Measurements from ENCODE around the gene OTUB1.

OTUB1 gene

DNA sequence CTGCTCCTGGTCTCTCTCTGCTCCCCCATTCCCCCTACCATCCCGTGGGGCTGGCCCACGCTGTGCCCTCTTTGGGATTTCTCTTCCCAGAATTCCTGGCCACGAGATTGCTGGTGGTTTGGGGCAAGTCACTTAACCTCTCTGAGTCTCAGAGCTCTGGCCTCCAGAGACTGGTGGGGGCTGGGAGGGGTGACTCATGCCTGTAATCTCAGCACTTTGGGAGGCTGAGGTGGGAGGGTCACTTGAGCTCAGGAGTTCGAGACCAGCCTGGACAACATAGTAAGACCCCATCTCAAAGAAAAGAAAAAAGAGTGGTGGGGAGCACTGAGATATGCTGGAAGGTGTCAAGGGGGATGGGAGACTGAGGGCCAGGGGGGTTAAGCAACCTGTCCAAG is 18.3 kb downstream of the OTUB1 start:
- DNase-seq (ENCODE audit: low read depth in 2 of 2), result no peak

DNA sequence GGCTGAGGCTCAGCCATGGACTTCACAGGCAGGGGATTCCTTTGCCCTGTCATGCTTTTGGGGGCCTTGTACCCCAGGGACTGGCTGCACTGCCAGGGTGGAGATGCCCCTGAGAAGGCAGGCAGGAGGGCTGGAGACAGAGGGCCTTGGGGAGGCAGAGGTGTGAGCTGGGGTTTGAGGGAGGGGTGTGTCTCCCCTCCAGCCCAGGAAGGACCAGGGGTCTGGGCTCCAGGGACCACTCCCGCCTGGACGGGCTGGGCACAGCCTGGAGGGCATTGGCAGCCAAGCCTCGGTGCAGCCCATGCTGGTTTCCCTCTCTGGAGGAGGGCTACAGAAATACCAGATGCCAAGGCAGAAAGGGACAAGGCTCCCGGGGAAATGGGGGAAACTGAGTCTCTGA is 19.5 kb downstream of the OTUB1 start:
- DNase-seq (ENCODE audit: low read depth in 2 of 2), result no peak

DNA sequence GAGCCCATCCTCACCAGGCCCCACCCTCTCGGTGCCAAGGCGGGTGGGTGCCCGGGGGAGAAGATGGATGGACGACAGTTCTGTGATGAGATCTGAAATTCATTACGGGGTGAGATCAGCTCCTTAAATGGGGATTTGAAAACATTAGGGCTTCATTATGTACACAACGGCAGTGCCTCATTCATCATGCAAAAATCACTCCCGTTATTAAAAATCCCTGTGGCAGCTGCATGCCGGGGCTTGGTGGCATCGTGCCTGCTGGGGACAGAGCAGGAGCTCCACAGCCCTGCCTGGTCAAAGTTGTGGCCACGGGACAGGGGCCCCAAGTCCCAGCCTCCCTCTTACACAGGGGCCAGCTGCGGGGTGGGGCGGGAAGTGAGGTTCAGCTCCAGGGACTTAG is 20.2 kb downstream of the OTUB1 start:
- no peak for DNase-seq (ENCODE audit: low read depth in 2 of 2)

DNA sequence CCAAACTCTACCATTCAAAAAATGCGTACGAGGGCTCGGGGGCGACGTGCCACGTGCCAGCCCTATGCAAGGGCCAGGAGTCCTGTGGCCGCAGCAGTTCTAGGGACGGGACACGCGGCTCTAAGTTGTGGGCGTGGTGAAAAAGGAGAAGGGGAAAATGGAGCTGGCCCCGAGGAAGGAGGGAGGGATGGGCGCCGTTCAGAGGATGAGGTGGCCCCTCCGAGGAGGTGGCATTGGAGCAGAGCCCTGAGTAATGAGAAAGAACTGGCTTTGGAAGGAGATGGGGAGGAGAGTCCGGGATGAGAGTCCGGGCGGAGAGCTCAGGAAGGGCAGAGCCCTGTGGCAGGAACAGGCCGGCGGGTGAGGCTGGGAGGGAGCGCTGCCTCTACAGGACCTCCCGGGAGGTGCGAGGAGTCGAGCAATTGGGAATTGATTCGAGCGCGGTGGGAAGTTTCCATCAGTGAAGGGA is 21.0 kb downstream of the OTUB1 start:
- no peak for DNase-seq (ENCODE audit: low read depth in 2 of 2)

DNA sequence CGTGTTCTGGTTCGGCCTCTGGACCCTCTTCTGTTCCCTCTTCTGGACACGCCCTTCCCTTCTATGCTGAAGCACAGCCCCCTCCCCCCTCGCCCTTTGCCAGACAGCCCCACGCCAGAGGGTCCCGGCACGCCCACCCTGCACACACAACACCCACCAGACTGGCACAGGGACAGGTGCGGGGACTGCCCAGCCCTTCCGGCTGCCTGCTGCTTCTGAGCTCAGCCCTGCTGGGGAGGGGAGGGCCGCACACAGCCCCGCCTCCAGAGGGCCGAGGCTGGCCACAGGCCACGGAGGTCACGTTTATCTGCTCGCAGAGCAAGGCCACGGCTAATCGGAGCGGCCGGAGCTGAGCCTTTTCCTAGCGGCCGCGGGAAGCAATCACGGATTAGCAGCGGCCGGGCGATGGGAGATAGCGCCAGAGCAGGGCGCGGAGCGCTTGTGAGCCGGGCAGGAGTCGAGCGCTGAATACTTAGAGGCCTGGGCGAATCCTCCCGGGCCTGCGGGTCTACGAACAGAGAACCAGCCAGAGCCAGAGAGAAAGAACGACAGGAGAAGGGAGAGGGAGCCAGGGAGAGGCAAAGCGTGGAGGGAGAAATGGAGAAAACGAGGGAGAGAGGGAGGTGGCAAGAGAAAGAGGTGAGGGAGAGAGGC is 21.5 kb downstream of the OTUB1 start:
- DNase-seq (ENCODE audit: low read depth in 2 of 2), result no peak

DNA sequence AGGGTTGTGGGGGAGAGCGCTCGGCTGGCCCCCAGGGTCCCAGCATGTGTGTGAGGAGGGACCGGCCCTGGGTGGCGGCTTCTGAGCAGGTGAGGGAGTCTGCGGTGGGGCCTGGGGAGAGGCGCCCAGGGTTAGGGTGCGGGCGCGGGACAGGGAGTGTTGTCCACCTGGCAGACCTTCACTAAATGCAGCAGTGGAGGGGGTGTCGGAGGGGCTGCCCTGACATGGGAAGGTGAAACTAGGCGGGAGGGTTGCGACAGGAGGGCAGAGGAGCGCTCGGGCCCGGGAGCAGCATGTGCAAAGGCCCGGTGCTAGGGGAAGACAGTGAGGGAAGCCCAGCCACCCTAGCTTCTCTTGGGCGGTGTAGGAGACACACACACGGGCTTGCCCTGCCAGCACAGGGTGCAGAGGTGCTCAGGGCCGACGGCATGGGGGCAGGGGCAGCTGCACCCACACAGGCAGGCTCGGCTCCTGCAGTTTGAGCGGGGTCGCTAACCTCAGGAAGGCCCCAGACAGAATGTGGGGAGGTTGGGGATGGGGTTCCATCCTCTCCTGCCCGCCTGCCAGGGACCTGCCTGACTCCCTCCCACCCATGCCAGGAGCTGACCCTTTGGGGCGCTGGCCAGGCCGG is 22.2 kb downstream of the OTUB1 start:
- DNase-seq (ENCODE audit: low read depth in 2 of 2), result no peak

DNA sequence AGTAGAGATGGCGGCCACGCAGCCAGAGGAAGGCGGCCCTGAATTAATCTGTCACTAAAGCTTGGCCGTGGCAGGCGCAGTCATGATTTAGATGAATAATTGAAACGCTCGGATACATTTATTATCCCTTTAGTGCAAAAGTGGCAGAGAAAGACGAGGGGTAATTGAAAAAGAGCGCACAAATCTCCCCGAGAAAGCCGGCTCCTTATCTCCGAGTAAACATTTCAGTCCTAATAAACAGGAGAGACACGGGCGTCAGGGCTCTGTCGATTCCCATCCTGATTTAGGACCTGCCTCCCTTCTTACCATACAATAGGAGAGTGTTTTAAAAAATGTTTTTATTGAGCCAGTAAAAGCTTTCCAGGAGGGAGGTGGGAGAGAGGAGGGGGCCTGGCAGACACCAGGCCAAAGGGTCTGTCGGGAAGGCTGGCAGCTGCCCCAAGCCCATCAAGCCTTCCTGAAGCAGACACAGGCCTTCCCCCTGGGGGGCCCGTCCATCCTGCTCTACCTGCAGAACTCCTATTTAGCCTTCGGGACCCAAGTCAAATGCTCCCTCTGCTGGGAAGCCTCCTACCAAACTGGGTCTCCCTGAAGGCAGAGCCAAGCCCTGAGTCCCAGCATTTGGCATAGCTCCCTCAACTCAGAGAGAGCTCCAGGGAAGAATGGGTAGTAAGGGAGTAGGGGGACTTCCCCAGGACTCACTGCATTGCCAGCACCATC is 22.8 kb downstream of the OTUB1 start:
- DNase-seq (ENCODE audit: low read depth in 2 of 2), result no peak

DNA sequence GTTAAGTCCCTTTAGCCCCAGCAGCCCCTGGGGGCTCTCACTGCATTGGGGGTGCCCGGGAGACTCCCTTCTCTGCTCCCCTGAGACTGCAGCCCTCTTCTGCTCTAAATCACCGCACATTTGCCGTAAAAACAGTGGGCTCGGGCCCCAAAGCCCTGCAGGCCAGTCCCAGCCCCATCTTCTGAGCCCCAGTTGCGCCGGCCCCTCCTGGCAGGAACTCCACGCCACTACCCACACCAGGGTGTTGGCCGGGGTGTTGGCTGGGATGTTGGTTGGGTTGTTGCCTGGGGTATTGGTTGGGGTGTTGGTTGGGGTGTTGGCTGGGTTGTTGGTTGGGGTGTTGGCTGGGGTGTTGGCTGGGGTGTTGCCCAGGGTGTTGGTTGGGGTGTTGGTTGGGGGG is 23.5 kb downstream of the OTUB1 start:
- DNase-seq (ENCODE audit: low read depth in 2 of 2), result no peak

DNA sequence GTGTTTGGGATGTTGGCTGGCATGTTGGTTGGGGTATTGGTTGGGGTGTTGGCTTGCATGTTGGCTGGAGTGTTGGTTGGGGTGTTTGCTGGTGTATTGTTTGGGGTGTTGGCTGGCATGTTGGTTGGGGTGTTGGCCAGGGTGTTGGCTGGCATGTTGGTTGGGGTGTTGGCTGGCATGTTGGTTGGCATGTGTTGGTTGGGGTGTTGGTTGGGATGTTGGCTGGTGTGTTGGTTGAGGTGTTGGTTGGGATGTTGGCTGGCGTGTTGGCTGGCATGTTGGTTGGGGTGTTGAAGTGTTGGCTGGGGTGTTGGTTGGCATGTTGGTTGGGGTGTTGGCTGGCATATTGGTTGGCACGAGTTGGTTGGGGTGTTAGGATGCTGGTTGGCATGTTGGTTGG is 24.5 kb downstream of the OTUB1 start:
- DNase-seq (ENCODE audit: low read depth in 2 of 2), result no peak

DNA sequence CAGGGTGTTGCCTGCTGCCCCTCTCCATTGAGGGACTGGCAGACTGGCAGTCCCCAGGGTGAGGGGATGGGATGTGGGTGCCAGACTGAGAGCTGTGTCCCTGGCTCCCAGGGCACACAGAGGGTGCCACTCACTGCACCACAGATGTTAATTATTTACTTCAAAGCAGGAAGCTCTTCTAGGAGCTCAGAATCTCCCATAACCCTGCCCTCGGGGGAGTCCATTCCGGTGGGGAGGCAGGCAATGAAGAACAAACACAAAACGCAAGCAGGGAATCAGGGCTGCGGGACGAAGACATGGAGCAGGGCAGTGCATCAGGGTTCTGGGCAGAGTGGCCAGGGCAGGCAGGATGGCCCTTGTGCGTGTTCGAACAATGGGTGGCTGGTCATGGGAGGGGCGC is 25.1 kb downstream of the OTUB1 start:
- no peak for DNase-seq (ENCODE audit: low read depth in 2 of 2)

DNA sequence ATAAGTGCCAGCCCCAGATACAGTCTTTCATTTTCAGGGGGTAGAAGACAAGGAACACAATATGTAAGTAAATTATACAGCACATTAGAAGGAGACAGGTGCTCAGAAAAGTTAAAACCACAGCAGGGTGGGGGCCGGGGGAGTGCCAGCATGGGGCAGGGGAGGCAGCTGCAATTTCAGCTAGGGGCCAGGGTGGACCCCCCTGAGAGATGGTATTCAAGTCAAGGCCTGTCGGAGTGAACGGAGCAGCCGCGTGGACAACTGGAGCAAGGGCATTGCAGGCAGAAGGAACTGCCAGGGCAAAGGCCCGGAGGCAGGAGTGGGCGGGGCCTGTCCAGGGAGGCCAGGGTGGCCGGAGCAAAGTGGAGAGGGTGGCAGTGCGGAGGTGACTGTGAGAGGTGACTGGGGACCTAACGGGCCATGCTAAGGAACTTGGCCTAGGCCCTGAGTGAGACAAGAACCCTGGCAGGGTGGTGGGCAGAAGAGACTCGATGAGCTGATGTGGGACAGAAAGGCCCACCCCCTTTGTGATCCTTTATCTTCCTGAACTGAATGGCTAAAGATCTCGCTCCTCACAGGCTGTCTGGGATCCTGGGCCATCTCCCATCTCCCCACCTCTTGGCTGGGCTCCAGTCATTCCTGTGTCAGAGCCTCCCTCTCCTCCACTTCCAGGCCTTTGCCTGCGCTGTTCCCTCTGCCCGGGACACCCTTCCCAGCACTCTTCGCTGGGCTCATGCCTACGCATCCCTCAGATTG is 27.1 kb downstream of the OTUB1 start:
- no peak for DNase-seq (ENCODE audit: low read depth in 2 of 2)

DNA sequence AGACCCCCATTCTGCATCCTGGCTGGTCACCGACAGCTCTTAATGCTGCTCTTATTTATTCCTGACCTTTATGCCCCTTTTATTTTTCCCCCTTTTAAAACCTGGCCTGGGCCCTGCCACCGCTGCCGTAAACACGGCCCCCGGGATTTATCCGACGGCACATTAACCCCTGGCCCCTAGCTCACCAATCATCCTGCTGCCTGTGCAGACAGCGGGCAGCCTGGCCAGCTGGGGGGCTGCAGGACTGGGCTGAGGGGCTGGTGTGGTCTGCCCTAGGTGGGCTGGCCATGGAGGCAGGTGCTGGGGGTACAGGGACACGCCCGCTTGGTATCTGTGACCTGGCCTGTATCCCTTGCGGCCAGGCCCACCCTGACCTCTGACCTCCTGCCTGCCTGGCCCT is 28.1 kb downstream of the OTUB1 start:
- DNase-seq (ENCODE audit: low read depth in 2 of 2), result no peak

DNA sequence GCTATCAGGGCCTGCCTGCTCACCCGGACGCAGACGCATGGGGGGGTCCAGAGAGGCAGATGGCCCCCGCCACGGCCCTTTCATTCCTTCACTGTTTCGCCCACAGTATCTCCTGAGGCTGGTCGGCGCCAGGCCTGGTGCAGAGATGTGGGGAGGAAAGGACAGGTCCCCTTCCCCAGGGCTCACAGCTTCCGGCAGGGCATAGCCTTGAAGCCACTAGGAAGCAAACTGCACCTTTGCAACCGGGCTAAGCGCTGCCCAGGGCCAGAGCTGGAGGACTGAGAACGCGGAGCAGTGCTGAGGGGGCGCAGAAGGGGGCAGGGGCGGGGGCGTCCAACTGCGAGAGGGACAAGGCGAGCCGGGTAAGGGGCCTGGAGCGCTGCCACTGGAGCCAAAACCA is 29.3 kb downstream of the OTUB1 start:
- DNase-seq (ENCODE audit: low read depth in 2 of 2), result no peak

DNA sequence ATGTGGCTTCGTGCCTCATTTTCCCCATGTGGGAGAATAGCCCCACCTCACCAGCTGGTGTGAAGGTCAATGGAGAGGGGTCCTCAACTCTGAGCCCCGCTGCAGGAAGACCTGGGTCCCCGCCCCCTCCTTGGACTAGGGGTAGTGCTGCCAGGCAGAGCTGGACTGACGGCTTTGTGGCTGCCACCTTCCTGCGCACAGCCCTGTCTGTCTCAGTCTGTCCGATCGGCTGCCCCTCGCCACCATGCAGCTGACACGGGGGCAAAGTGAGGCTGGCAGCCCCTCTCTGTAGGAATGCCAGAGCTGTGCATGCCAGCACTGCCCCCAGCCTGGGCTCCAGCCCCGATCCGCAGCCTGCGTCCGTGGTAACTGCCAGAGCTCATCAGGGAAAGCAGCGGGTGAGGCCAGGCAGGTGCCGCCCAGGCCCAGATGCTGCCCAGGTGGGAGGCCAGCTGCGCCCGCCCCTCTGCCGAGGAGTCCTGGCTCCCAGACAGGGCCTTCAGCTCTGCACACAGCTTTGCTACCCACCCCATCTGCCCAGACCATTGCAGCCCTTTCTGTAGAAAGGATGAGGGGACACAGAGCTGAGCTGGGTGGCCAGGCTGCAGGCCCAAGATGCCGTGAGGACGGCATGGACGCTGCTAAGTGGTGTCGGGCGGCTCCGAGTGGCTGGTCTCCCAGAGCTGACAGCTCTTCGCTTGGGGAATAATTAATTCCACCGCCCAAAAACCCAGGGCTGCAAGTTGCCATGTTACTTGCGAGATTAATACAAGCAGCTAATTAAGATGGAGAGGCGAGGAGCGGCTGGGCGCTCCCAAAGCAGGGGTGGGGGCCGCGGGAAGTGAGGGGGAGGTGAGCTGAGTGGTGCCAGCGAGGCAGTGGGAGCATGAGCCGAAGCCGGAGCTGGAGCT is 30.0 kb downstream of the OTUB1 start:
- DNase-seq (ENCODE audit: low read depth in 2 of 2), result no peak

DNA sequence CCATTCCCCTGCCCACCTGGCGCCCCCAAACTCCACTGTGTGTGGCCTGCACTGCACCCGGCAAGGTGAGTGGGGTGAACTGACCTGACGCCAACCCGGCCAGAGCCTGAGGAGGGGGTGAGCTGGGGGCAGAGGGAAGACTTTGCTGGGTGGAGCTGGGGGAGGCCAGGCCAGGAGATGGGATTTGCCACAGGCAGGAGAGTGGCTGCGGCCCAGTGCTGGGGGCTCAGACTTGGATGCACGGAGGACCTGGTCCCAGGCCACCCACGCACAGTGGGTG is 31.6 kb downstream of the OTUB1 start:
- no peak for DNase-seq (ENCODE audit: low read depth in 2 of 2)

DNA sequence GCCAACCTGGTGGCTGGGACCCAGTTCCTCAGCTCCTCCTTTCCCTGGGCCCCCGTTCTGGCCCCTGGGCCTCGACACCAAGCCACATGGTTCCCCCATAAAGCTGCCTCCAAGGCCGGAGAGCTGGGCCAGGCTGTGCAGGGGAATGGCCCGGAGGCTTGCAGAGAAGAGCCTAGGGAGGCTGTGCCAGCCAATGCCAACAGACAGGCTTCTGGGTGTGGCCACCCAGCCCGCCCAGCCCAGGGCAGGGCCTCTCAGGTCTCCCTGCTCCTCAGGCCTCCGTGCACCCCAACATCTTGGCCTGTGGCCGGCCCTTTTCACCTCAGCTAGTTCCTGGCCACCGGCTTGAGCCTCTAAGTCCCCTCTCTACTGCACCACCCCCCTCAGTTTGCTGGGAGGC is 32.1 kb downstream of the OTUB1 start:
- DNase-seq (ENCODE audit: low read depth in 2 of 2), result no peak

DNA sequence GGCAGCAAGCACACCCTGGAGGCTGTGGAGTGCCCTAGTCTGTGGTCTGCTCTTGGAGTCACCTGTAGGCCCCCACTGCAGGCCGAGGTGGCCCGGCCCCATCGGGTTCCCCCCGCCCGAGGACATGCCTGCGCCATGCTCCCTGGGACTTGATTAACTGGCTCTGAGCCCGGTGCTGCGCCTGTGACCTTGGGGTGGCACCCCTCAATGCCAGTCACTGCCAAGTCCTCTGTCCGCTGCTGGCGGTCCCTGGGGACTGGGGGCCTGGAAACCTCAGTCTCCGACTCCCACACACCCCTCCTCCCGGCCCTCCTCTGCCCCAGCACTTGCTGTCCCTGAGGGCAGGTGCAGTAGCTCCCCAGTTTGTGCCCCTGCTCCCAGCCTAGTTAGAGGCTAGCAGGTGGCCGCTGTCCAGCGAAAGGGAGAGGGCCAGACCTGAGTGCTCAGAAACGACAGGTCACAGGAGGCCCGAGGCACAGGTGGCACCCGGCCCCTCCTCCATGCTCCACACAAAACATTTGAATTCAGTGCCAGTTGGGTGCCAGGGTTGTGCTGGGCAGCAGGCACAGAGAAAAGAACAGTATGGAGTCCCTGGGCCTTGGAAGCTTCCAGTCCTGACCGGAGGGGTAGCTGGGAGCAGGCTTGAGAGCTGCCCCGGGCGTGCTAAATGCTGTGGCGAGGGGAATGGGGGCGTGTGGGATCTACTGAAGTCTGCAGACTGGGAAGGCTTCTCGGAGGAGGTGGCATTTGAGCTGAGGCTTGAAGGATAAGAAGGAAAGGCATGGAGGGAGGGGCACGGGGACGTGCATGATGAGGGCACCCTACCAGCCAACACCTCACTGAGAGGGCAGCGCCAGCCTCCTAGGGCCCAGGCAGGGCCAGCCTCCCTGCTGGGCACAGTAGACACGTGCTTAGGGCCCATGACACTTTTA is 33.1 kb downstream of the OTUB1 start:
- DNase-seq (ENCODE audit: low read depth in 2 of 2), result no peak

DNA sequence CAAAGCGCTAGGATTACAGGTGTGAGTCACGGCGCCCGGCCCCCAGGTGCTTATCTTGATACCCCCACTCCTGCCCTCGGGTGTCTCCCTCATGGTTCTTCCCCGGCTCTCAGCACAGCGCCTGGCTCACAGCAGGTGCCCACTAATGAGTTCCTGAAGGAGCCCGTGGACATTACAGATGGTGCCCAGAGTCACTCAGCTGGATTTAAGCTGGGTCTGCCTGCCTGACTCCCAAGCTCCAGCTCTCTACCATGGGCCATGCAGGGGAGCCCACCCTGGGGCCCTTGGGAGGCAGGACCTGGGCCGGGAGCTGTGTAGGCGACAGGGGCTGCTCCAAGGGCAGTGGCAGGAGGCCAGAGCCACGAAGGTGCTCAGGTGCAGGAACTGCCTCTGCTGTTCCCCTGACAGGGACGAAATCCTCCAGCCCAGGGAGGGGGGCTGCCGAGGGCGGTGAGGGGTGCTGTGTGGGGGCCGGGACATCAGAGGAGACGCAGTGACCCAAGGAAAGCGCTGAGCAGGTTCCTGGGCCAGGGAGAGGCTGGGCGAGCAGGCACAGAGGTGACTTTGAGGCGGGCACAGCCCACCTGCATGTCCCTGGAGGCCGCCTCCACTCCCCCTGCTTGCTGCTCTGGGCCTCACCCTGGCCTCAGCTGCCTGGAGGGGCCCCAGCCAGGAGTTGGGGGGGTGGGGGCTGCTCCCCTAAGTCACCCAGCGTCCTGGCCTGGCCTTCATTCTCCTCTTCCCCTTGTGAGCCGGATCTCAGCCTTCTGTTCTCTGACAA is 34.9 kb downstream of the OTUB1 start:
- DNase-seq (ENCODE audit: low read depth in 2 of 2), result no peak

DNA sequence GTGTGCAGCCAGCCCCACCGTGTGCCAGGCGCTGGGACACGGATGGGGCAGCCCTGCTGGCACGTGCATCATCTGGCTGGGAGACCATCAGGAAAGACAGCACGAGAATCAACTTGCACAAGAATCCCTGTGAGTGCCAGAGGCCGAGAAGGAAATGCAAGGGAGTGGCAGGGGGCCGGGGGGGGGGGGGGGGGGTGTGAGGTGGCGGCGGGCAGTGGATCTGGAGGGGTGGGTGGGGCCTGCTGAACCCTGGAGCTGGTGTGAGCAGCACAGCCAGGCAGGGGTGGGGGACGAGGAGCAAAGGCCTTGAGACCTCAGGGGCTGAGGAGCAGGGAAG is 35.5 kb downstream of the OTUB1 start:
- no peak for DNase-seq (ENCODE audit: low read depth in 2 of 2)
